ENCODE measurements around the gene MAVS. TPM values are rescaled to one million over a fixed set of nuclear protein-coding genes. Genes with fewer than 3 reads are reported as not detected.

Gene MAVS
- total RNA-seq (2022; extraction: Qiagen RNA extraction; ENCODE audit: low read depth): 17.0 to 27.0 TPM (median 23.7 TPM) in 5 replicates

DNA sequence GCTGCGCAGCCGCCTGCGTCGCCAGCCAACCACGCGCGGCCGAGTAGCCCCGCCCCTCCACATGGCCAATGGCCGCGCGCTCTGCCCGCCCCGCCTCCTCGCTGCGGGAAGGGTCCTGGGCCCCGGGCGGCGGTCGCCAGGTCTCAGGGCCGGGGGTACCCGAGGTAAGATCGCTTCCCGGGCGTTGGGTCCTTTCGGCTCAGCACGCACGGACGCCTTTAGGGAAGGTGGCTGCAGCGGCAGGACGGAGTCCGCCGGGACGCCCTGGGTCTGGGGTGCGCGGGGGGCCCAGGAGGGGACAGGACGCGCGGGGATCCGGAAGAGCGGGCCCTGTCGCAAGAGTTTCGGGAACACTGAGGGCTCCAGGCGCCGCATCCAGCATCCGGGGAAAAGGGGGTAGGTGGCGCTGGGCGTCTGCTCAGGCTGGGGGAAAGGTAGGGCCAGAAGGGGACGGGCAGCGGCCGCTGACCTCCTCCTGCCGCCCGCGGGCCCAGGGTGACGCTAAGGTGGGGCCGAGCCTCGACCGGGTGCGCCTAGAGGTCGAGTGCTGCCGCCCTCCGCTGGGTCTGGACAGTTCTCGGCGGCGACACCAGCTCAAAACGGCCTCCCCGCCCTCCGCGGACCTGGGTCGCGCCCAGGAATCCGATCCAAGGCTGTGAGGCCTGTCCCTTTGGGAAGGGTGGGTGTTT, at the start of gene MAVS:
Gene MAVS, plus strand, starts transcription at position 95 of the 689 bp plus-strand sequence. CDS start 7,791 bp downstream, outside the sequence.

DNA sequence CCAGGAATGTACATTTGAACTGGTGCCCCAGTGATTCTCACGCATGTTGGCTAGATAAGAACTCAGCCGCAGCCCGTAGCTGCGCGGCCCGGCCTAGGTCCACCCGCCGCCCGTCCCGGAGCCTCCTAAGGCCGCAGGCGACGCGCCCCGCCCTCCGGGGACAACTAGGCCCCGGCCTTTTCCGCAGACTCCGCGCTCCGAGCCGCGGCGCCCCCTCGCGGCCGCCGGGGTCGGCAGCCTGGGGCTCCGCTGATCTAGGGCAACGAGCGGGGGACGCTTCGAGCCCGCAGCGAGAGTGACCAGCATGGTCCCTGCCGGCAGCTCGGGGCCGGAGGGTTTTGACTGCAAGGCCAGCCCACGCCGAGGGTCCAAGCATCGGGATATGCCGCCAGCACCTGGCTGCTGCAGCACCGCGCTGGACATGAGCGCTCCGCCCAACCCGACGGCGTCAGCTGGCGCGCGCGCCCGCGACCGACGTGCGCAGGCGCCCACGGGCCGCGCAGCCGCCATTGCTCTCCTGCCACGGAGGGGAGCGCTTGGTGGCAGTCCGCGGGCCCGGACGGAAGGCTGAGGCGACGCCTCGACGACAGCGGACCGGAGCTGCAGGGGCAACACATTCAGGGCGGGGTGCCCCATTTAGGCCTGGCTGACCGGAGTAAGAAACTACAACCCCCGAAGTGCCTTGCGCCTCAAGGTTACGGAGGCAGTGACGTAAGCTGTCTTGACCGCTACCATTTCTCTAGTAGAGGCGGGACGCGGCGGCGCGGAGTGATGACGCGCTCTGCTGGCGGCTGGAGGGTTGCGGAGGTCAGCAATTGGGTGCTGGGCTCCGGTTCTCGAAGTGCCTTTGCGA, 26.4 kb upstream of the MAVS start, which contains the start of gene AP5S1:
Gene AP5S1, plus strand, starts transcription at position 500 of the 853 bp plus-strand sequence. CDS start 1,571 bp downstream, outside the sequence.

DNA sequence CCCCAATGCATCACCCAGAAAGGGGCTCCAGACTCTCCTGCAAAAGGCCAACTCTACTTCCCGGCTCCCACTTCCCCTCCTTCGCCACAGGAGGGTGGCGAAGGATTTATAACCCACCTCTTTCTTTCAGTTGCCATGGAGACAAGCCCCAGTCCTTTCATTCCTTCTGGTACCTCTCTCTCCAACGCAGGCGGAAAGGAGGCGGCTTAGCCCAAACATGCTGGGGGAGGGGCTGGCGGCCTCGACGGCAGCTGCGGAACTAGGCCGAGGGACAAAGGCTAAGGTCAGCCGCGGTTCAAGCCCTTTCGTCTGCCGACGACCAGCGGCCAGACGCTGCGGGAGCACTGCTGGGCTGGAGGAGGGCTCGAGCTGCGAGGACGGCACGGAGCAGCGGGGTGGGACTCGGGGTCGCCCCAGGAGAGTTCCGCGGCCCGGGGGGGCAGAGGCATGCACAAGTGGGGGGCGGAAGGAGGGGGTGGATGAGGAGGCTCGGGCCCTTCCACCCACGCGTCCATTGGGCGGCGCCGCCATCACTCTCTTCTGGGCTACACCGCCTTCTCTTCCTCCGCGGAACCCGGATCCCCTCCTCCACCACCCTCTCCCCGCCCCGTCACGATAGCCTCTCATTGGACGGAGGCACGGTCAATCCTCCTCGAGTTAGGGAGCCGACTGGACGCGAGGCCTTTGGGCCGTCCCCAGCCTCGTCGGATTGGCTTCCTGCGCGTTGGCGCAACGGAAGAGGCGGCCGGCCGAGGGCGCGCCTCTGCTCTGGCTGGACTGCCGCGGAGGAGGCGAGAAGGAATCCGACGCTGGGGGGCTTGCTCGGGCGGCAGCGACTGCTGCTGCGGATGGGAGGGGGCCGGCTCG, 42.2 kb downstream of the MAVS start, which contains the start of gene PANK2:
Gene PANK2, plus strand, starts transcription at position 766 of the 867 bp plus-strand sequence.

Other genes with a start within 250 kb of the MAVS start
- not detected in 5 replicates for gene GFRA4, start 183.4 kb upstream of the MAVS start, total RNA-seq (2022; extraction: Qiagen RNA extraction; ENCODE audit: low read depth)
- gene ADAM33, start 164.8 kb upstream of the MAVS start, total RNA-seq (2022; extraction: Qiagen RNA extraction; ENCODE audit: low read depth): 0.05 to 0.08 TPM in 2 of 5 replicates, not detected in the others
- not detected in 5 replicates for gene SIGLEC1, start 134.2 kb upstream of the MAVS start, total RNA-seq (2022; extraction: Qiagen RNA extraction; ENCODE audit: low read depth)
- gene HSPA12B, start 114.1 kb upstream of the MAVS start, total RNA-seq (2022; extraction: Qiagen RNA extraction; ENCODE audit: low read depth): 0.35 to 0.65 TPM (median 0.45 TPM) in 5 replicates
- gene ADISSP, start 79.1 kb upstream of the MAVS start, total RNA-seq (2022; extraction: Qiagen RNA extraction; ENCODE audit: low read depth): 83.9 to 169 TPM (median 156 TPM) in 5 replicates
- 1.0 to 2.4 TPM (median 1.8 TPM) in 5 replicates for gene SPEF1, start 65.4 kb upstream of the MAVS start, total RNA-seq (2022; extraction: Qiagen RNA extraction; ENCODE audit: low read depth)
- 73.4 to 134 TPM (median 126 TPM) in 5 replicates for gene CENPB, start 60.1 kb upstream of the MAVS start, total RNA-seq (2022; extraction: Qiagen RNA extraction; ENCODE audit: low read depth)
- gene CDC25B, start 50.5 kb upstream of the MAVS start, total RNA-seq (2022; extraction: Qiagen RNA extraction; ENCODE audit: low read depth): 153 to 240 TPM (median 231 TPM) in 5 replicates
- 13.5 to 20.8 TPM (median 17.2 TPM) in 5 replicates for gene AP5S1, start 26.3 kb upstream of the MAVS start, total RNA-seq (2022; extraction: Qiagen RNA extraction; ENCODE audit: low read depth)
- 51.8 to 61.7 TPM (median 56.6 TPM) in 5 replicates for gene PANK2, start 42.6 kb downstream of the MAVS start, total RNA-seq (2022; extraction: Qiagen RNA extraction; ENCODE audit: low read depth)
- 9.9 to 16.4 TPM (median 13.6 TPM) in 5 replicates for gene RNF24, start 168.7 kb downstream of the MAVS start, total RNA-seq (2022; extraction: Qiagen RNA extraction; ENCODE audit: low read depth)

All from A549 treated with ZK216348 at 1 μM for 4 hours (cell line).